NOMO-1 (cell line): ENCODE data around the gene MUC21.

Source experiments
- DNase-seq, 2 experiments: peaks; one replicate each; lab custom pipeline; 2025; ENCODE audit not compliant: unreplicated experiment in 2 of 2; lab: John Stamatoyannopoulos, UW

MUC21 gene

GRCh38 chr6:30983439-30983838, at the start of gene MUC21:
Gene MUC21 (plus strand): TSS chr6:30983718. CDS start chr6:30983959, 241 bp downstream.
- DNase-seq: no peak

- DNase-seq: no peak
Measured at GRCh38 chr6:30935018-30935417, 48.5 kb upstream of the MUC21 start.

GRCh38 chr6:30937265-30937664, 46.3 kb upstream of the MUC21 start:
- DNase-seq: no peak

GRCh38 chr6:30938730-30939129, 44.8 kb upstream of the MUC21 start:
- no peak for DNase-seq

- DNase-seq: no peak
Measured at GRCh38 chr6:30939473-30939872, 44.0 kb upstream of the MUC21 start.

GRCh38 chr6:30940361-30940986, 43.0 kb upstream of the MUC21 start, which contains the start of gene MUCL3:
Gene MUCL3 (plus strand): TSS chr6:30940973. CDS start chr6:30941000, 27 bp downstream.
- DNase-seq: no peak

GRCh38 chr6:30942338-30943060, 41.0 kb upstream of the MUC21 start:
- no peak for DNase-seq

- DNase-seq: no peak
Measured at GRCh38 chr6:30944051-30944450, 39.5 kb upstream of the MUC21 start.

GRCh38 chr6:30945281-30945680, 38.2 kb upstream of the MUC21 start:
- DNase-seq: no peak

- no peak for DNase-seq
Measured at GRCh38 chr6:30947231-30947630, 36.3 kb upstream of the MUC21 start.

GRCh38 chr6:30948811-30949210, 34.7 kb upstream of the MUC21 start:
- DNase-seq: no peak

- DNase-seq: no peak
Measured at GRCh38 chr6:30951907-30952469, 31.5 kb upstream of the MUC21 start.

- DNase-seq: no peak
Measured at GRCh38 chr6:30954631-30955366, 28.7 kb upstream of the MUC21 start.

GRCh38 chr6:30955367-30956042, 28.0 kb upstream of the MUC21 start:
- DNase-seq: peak; percentile 53 to 54

- DNase-seq: no peak
Measured at GRCh38 chr6:30957716-30958115, 25.8 kb upstream of the MUC21 start.

- DNase-seq: peak; percentile 10 to 49
Measured at GRCh38 chr6:30960907-30961673, 22.4 kb upstream of the MUC21 start.

GRCh38 chr6:30962716-30963115, 20.8 kb upstream of the MUC21 start:
- DNase-seq: no peak

GRCh38 chr6:30963641-30964040, 19.9 kb upstream of the MUC21 start:
- no peak for DNase-seq

GRCh38 chr6:30964075-30964474, 19.4 kb upstream of the MUC21 start:
- no peak for DNase-seq

- DNase-seq: no peak
Measured at GRCh38 chr6:30965140-30965601, 18.3 kb upstream of the MUC21 start.
